IPS-20b (cell line): Measurements from ENCODE around the gene MTMR2.

Experiments used
- H3K27ac ChIP-seq: one replicate; pipeline ENCODE4 v1.5.1; 2013; ENCODE audit warnings: low read length
- H3K27me3 ChIP-seq: 2 replicates; pipeline ENCODE4 v1.6.1; 2013; ENCODE audit warnings: mild to moderate bottlenecking, low read length, inconsistent platforms; ENCODE audit not compliant: insufficient read depth
- H3K36me3 ChIP-seq: 2 replicates; pipeline ENCODE4 v1.6.1; 2013; ENCODE audit warnings: low read depth, mild to moderate bottlenecking, inconsistent platforms, low read length, moderate library complexity; ENCODE audit not compliant: insufficient read depth
- H3K4me1 ChIP-seq: 2 replicates; pipeline ENCODE4 v1.6.1; 2013; ENCODE audit warnings: mild to moderate bottlenecking, control low read depth, inconsistent platforms, low read length, moderate library complexity; ENCODE audit not compliant: insufficient read depth
- H3K4me3 ChIP-seq: 2 replicates; pipeline ENCODE4 v1.5.1; 2013; ENCODE audit warnings: mild to moderate bottlenecking, low read length, inconsistent platforms
- H3K9ac ChIP-seq: 2 replicates; pipeline ENCODE4 v1.6.1; 2013; ENCODE audit warnings: low read depth, mild to moderate bottlenecking, inconsistent platforms, low read length, moderate library complexity
- H3K9me3 ChIP-seq: 2 replicates; pipeline ENCODE4 v1.6.1; 2013; ENCODE audit warnings: mild to moderate bottlenecking, low read depth, low read length, inconsistent platforms; ENCODE audit not compliant: insufficient read depth

The MTMR2 gene

GRCh38 chr11:95800438-95800837 is 123.5 kb downstream of the MTMR2 start:
- Histone ChIP-seq H3K9ac (no peak overlapping the region), H3K4me1 (no peaks in the 10 kb centered on the region), H3K27me3 (no peaks in the 10 kb centered on the region), H3K27ac (no peak overlapping the region), H3K9me3 (peaks cover 7% of the 10 kb centered on the region; the same call in 1 of the 2 replicates), H3K4me3 (no peak overlapping the region), H3K36me3 (peaks cover 64% of the 10 kb centered on the region)

DNA sequence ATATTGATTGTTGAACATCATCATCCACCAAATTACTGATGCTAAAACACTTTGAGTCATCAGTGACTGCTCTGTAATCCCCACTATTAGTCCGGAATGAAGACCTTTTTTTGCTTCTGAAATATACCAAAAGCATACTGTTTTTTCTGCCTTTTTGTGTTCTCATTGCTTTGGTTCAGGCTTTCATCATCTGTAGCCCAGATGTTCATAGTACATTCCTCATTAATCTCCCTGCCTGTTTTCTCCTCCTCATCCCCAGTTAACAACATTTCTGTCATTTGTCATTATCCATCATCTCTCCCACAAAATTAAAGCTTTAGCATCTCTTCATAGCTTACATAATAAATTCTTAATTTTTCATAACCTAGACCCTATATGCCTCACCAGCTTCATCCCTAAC is 124.4 kb downstream of the MTMR2 start:
- Histone ChIP-seq H3K27ac (no peak overlapping the region), H3K36me3 (peaks cover 55% of the 10 kb centered on the region), H3K4me3 (no peak overlapping the region)

DNA sequence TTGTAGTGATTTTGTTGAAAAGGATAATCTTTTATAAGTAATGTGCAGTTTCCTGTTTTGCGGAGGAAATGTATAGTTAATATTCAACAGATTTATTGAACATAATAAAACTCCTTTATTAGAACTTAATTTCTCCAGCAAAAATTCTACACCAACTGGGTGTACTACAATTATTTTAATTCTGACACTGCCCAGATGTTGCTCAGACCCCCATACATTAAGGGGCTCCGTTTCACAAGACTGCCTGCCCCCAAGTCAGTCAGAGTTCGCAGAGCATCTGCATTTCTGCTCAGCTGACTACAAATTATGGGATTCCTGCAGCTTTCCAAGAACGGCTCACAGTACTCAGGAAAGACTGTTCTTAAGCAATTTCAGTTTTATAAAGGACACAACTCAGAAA is 127.4 kb downstream of the MTMR2 start:
- H3K27ac ChIP-seq: no peak overlapping the region
- H3K36me3 ChIP-seq: peaks cover 27% of the 10 kb centered on the region
- no peak overlapping the region for H3K4me3 ChIP-seq
- H3K9ac ChIP-seq: no peak overlapping the region
- peaks cover 3% of the 10 kb centered on the region; the same call in 1 of the 2 replicates for H3K4me1 ChIP-seq
- no peaks in the 10 kb centered on the region for H3K9me3 ChIP-seq
- H3K27me3 ChIP-seq: no peaks in the 10 kb centered on the region

More for the DNA sequence above, 124.4 kb downstream of the MTMR2 start:
- H3K4me1 ChIP-seq: no peaks in the 10 kb centered on the region
- H3K9me3 ChIP-seq: no peaks in the 10 kb centered on the region
- H3K27me3 ChIP-seq: no peaks in the 10 kb centered on the region
- H3K9ac ChIP-seq: no peak overlapping the region

DNA sequence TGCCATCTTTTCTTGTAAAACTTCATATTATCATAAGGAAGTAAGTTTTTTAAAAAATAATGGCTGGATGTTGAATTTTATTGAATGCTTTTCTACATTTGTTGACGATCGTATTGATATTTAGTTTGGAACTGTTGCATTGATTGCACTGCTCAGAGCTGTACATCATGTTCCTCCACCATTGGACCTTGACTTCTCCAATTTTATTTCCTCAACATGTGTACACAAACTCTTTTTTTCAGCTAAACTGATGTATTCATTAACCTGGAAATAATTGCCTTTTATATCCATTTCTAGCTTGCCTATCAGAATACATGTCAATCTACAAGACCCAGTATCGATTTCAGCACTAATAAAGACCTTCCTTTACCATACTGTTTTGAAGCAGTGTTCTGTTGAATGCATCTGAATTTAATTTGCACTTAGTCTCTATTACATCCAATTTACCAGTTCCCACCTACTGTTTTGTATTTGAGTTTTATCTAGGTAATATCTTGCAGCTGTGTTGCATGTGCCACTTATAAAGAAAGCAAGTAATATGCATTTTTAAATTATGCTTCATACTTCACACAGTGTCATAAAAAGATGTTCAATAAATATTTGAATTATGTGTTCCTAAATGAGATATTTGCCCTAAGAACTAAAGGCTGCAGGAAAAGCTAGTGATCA is 128.1 kb downstream of the MTMR2 start:
- no peaks in the 10 kb centered on the region for H3K9me3 ChIP-seq
- no peak overlapping the region for H3K9ac ChIP-seq
- peaks cover 20% of the 10 kb centered on the region for H3K36me3 ChIP-seq
- no peak overlapping the region for H3K4me3 ChIP-seq
- no peak overlapping the region for H3K27ac ChIP-seq
- H3K27me3 ChIP-seq: no peaks in the 10 kb centered on the region
- H3K4me1 ChIP-seq: peaks cover 3% of the 10 kb centered on the region; the same call in 1 of the 2 replicates

DNA sequence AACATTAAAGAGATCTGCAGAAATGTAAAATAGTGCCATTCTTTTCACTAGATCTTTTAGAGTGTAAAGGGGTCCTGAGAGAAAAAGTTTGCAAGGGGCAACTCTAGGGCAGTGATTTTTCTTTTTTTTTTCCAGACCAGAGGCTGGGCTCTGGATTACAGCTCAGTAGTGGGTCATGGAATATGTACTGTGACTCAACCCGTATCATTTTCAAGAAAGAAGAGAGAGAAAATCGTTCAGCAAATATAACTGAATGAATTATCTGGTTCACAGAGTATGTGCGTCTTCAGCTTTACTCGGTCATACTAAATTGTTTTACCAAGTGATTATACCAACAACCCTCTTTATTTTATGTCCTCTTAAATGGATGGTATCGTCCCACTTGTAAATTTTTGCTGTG is 129.8 kb downstream of the MTMR2 start:
- no peaks in the 10 kb centered on the region for H3K27me3 ChIP-seq
- no peak overlapping the region for H3K27ac ChIP-seq
- H3K9me3 ChIP-seq: no peaks in the 10 kb centered on the region
- no peak overlapping the region for H3K4me3 ChIP-seq
- peaks cover 3% of the 10 kb centered on the region; the same call in 1 of the 2 replicates for H3K36me3 ChIP-seq
- H3K4me1 ChIP-seq: peaks cover 3% of the 10 kb centered on the region; the same call in 1 of the 2 replicates
- H3K9ac ChIP-seq: no peak overlapping the region

DNA sequence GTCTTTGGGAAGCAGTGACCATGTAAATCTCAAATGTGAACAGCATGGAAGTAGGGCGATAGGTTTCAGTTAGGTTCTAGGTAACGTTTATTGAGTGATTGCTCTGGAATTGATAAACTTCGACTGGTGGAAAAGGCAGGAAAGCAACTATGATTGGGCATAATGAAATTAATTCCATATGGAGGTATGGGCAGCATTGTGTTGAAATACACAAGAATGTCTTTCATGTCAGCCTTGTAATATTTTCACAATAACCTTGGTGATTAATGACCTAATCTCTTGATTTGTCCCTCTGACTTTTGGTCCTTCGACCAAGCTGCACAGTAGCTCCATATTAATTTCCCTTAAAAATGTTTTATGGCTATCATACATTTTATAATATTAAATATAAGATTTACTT is 130.8 kb downstream of the MTMR2 start:
- Histone ChIP-seq H3K4me3 (peak overlapping the region; percentile 94; the same call in 1 of the 2 replicates), H3K27me3 (no peaks in the 10 kb centered on the region), H3K9me3 (no peaks in the 10 kb centered on the region), H3K27ac (no peak overlapping the region), H3K36me3 (no peaks in the 10 kb centered on the region; the same call in 1 of the 2 replicates), H3K9ac (no peak overlapping the region), H3K4me1 (peaks cover 6% of the 10 kb centered on the region; the same call in 1 of the 2 replicates)

DNA sequence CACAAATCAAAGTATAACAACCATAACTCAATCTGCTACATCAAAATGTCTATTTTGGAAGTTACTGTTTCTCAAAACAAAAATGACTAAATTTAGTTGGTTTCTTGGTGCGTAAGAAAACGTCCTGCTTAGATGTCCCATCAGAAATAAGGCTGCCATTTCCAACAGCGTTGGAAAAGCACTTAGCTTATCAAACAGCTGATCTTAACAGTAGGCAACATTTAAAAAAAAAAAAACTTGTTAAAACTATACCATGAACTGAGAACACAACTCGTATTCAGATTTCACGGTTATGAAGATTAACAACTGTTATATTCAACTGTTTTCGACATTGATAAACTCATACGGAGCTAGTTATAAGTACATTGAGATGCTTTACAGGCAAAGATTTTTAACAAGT is 131.2 kb downstream of the MTMR2 start:
- peaks cover 4% of the 10 kb centered on the region for H3K36me3 ChIP-seq
- no peaks in the 10 kb centered on the region for H3K9me3 ChIP-seq
- peak overlapping the region; percentile 94; the same call in 1 of the 2 replicates for H3K4me3 ChIP-seq
- peaks cover 7% of the 10 kb centered on the region; the same call in 1 of the 2 replicates for H3K4me1 ChIP-seq
- no peak overlapping the region for H3K27ac ChIP-seq
- H3K27me3 ChIP-seq: no peaks in the 10 kb centered on the region
- H3K9ac ChIP-seq: no peak overlapping the region

GRCh38 chr11:95792200-95792599 is 131.7 kb downstream of the MTMR2 start:
- Histone ChIP-seq H3K36me3 (peaks cover 9% of the 10 kb centered on the region), H3K4me1 (peaks cover 7% of the 10 kb centered on the region; the same call in 1 of the 2 replicates), H3K9me3 (no peaks in the 10 kb centered on the region), H3K9ac (peak overlapping the region; percentile 98; the same call in 1 of the 2 replicates), H3K27ac (no peak overlapping the region), H3K4me3 (peak overlapping the region; percentile 94; the same call in 1 of the 2 replicates), H3K27me3 (no peaks in the 10 kb centered on the region)

DNA sequence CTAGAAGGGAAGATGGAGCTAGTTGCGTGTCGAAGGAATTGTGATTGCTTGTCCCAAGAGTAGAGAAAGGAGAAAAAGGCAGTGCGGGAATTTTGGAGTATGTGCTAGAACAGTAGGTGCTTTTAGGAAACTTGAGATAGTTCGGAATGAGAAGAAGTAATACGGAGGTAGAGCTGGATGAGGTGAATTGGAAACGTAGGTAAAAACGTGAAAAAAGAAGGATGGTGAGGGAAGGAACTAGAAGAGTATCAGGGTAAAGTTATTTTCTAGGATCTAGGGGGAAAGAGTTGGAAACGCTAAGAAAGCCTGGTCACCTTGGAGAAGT is 132.2 kb downstream of the MTMR2 start:
- Histone ChIP-seq H3K4me3 (peak overlapping the region; percentile 94), H3K9me3 (no peaks in the 10 kb centered on the region), H3K4me1 (peaks cover 7% of the 10 kb centered on the region; the same call in 1 of the 2 replicates), H3K27me3 (no peaks in the 10 kb centered on the region), H3K36me3 (peaks cover 14% of the 10 kb centered on the region), H3K27ac (no peak overlapping the region), H3K9ac (peak overlapping the region; percentile 98; the same call in 1 of the 2 replicates)

DNA sequence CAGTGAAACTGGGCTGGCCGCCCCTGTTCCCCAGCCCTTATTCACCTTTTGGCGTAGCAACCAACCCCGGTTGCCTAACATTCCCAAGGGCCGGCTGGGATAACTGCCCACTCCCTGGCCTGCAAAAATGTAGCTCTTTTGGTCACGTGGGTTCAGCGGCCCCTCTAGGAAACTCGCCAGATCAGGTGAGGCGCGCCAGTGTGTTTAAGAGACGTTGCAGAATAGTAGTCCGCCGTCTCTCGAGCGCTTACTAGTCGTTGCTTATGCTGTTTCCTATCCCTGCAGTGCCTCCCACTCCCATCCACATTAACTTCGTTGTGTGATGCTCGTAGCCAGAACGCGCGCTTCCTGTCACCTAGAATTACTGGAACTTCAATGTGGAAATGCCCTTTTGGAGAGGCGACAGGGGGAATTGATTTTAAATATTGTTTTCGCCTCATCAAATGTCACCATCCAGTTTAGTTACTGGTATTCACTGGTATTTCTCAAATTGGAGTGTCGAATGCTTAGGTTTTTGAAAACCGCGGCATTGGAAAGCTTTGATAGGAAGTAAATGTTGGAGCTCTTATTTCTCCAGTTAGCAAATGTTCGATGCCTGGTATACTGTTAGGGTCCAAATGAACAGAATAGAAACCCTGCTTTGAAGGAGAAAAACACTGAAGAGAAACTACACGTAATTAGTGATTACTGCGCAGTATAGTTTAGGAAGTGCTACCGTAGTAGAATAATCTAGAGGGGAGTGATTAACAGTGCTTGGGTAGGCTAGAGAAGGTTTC is 132.8 kb downstream of the MTMR2 start:
- Histone ChIP-seq H3K4me3 (peak overlapping the region; percentile 94), H3K9me3 (no peaks in the 10 kb centered on the region), H3K27ac (peak overlapping the region; percentile 91), H3K9ac (peak overlapping the region; percentile 98), H3K36me3 (peaks cover 20% of the 10 kb centered on the region), H3K4me1 (peaks cover 7% of the 10 kb centered on the region; the same call in 1 of the 2 replicates), H3K27me3 (no peaks in the 10 kb centered on the region)

GRCh38 chr11:95790123-95790932 is 133.6 kb downstream of the MTMR2 start, which contains the start of gene CEP57:
Gene CEP57 (plus strand): TSS chr11:95790498. CDS start chr11:95790699, 201 bp downstream.
- H3K27ac ChIP-seq: peak within 1 kb of the TSS; percentile 91
- H3K9ac ChIP-seq: peak within 1 kb of the TSS; percentile 98
- H3K4me1 ChIP-seq: peaks cover 7% of the 10 kb centered on the region; the same call in 1 of the 2 replicates
- no peaks in the 10 kb centered on the region for H3K27me3 ChIP-seq
- H3K4me3 ChIP-seq: peak within 1 kb of the TSS; percentile 94
- H3K9me3 ChIP-seq: no peaks in the 10 kb centered on the region
- peaks cover 28% of the 10 kb centered on the region for H3K36me3 ChIP-seq
